DND-41 (cell line): ENCODE measurements around the gene ATF5.

Experiments
- ATAC-seq: fragments of 200-7000 bp; cut with Tn5 transposase; 3 replicates; pipeline ENCODE4 v1.9.1; 2021; ENCODE audit warnings: low read depth; ENCODE audit not compliant: insufficient read depth
- DNase-seq: peaks from one replicate; pipeline ENCODE4 v3.0.0-alpha.2; 2020
- H2AFZ ChIP-seq: 2 replicates; pipeline ENCODE4 v1.6.0; 2012; ENCODE audit warnings: low read depth, low read length
- H3K27ac ChIP-seq: 2 replicates; pipeline ENCODE4 v1.5.1; 2012; ENCODE audit warnings: low read length, inconsistent platforms
- H3K27me3 ChIP-seq: fragments of 200-600 bp; sonication (generic); 2 replicates; pipeline ENCODE4 v1.6.0; 2012; ENCODE audit warnings: low read length, mild to moderate bottlenecking, inconsistent platforms; ENCODE audit not compliant: insufficient read depth, poor library complexity
- H3K36me3 ChIP-seq: 2 replicates; pipeline ENCODE4 v1.5.1; 2012; ENCODE audit warnings: low read length, inconsistent platforms; ENCODE audit not compliant: insufficient read depth
- H3K4me1 ChIP-seq: 2 replicates; pipeline ENCODE4 v1.5.1; 2012; ENCODE audit warnings: mild to moderate bottlenecking, low read length; ENCODE audit not compliant: insufficient read depth
- H3K4me2 ChIP-seq: 2 replicates; pipeline ENCODE4 v1.6.0; 2012; ENCODE audit warnings: mild to moderate bottlenecking, moderate library complexity, low read length, inconsistent platforms; ENCODE audit not compliant: insufficient read depth
- H3K4me3 ChIP-seq, 2 experiments: fragments of 200-600 bp in 1 of 2; shearing (Covaris generic) in 1 of 2; 2 replicates each; pipeline ENCODE4 v1.5.1; 2012 to 2016; ENCODE audit warnings: inconsistent platforms in 2 of 2, low read length in 2 of 2, mild to moderate bottlenecking in 2 of 2, low read depth in 1 of 2, moderate library complexity in 1 of 2
- H3K79me2 ChIP-seq: 2 replicates; pipeline ENCODE4 v1.6.0; 2012; ENCODE audit warnings: low read length, inconsistent platforms; ENCODE audit not compliant: insufficient read depth
- H3K9ac ChIP-seq: 2 replicates; pipeline ENCODE4 v1.6.0; 2012; ENCODE audit warnings: low read depth, mild to moderate bottlenecking, inconsistent platforms, low read length, moderate library complexity
- H3K9me3 ChIP-seq: 2 replicates; pipeline ENCODE4 v1.5.1; 2012; ENCODE audit warnings: low read length, moderate library complexity, mild to moderate bottlenecking, inconsistent platforms; ENCODE audit not compliant: insufficient read depth, severe bottlenecking
- H4K20me1 ChIP-seq: 2 replicates; pipeline ENCODE4 v1.6.0; 2012; ENCODE audit warnings: low read length; ENCODE audit not compliant: insufficient read depth
- EZH2 ChIP-seq: IDR thresholded peaks from 3 replicates; pipeline ENCODE4 v1.6.1; 2012; ENCODE audit warnings: borderline replicate concordance, low read depth, mild to moderate bottlenecking, moderate library complexity, low read length, inconsistent platforms; ENCODE audit not compliant: severe bottlenecking
- TF ChIP-seq, protein P1 (sequence below): IDR thresholded peaks from 2 replicates; pipeline ENCODE4 v1.5.1; 2012; ENCODE audit warnings: borderline replicate concordance, low read length, moderate library complexity, mild to moderate bottlenecking; ENCODE audit not compliant: poor library complexity, severe bottlenecking; ENCODE audit errors: extremely low read depth

The ATF5 gene

DNA sequence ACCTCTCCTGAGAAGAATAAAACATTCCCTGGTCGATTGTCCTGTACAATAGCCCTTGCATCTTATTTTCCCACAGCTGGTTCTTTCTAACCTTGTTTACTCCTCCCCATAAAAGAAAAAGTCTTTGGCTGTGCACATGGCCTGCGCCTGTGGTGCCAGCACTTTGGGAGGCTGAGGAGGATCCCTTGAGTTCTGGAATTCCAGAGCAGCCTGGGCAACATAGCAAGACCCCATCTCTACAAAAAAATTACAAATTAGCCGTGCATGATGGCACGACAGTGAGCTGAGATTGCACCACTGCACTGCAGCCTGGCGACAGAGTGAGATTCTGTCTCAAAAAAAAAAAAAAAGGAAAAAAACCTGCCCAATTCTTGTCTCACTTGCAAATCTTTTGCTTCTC is 7.5 kb downstream of the ATF5 start:
- no peak for ATAC-seq
- no peak overlapping the region for H3K27ac ChIP-seq
- H2AFZ ChIP-seq = no peak overlapping the region
- TF ChIP-seq, protein P1, sequence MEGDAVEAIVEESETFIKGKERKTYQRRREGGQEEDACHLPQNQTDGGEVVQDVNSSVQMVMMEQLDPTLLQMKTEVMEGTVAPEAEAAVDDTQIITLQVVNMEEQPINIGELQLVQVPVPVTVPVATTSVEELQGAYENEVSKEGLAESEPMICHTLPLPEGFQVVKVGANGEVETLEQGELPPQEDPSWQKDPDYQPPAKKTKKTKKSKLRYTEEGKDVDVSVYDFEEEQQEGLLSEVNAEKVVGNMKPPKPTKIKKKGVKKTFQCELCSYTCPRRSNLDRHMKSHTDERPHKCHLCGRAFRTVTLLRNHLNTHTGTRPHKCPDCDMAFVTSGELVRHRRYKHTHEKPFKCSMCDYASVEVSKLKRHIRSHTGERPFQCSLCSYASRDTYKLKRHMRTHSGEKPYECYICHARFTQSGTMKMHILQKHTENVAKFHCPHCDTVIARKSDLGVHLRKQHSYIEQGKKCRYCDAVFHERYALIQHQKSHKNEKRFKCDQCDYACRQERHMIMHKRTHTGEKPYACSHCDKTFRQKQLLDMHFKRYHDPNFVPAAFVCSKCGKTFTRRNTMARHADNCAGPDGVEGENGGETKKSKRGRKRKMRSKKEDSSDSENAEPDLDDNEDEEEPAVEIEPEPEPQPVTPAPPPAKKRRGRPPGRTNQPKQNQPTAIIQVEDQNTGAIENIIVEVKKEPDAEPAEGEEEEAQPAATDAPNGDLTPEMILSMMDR = no peak
- no peak for TF ChIP-seq EZH2
- H4K20me1 ChIP-seq = peaks cover 25% of the 10 kb centered on the region; the same call in 1 of the 2 replicates
- no peak overlapping the region for H3K9ac ChIP-seq
- DNase-seq = no peak
- peaks cover 20% of the 10 kb centered on the region for H3K79me2 ChIP-seq
- H3K9me3 ChIP-seq = no peaks in the 10 kb centered on the region
- no peaks in the 10 kb centered on the region for H3K27me3 ChIP-seq
- H3K4me1 ChIP-seq = peaks cover 17% of the 10 kb centered on the region; the same call in 1 of the 2 replicates
- H3K4me3 ChIP-seq = no peak overlapping the region
- H3K36me3 ChIP-seq = peaks cover 19% of the 10 kb centered on the region
- H3K4me2 ChIP-seq = no peak overlapping the region

DNA sequence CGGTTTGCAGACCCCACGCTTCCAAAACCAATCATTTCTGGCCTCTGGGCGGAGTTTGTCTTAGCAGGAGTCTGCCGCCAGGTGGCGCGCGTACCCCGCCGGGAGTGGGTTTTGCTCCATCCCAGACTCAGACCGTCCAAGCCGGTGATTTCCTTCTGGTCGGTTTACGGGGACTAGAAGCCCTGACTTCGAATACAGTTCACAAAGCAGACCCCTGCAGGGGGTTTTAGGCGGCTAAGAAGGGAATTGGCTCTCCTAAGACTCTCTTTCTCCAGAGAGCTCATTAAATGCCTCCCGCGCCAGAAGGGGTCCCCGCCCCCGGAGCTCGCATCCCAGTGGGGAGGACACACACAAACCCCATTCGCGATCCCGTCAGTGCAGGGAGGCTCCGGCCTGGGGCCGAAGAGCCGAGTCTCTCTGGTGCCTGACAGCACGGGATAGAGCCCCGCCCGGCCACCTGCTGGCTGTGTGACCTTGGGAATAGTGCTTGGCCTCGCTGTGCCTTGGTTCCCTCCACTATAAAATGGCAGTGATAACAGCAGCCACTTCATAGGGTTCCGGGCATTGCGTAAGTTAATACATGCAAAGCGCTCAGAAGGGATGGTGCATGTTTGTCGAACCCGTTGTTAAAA is 8.9 kb downstream of the ATF5 start:
- Histone ChIP-seq H3K4me3 (no peak overlapping the region), H3K4me2 (peak overlapping the region; percentile 42; the same call in 1 of the 2 replicates), H2AFZ (peak overlapping the region; percentile 52; the same call in 1 of the 2 replicates), H4K20me1 (peaks cover 14% of the 10 kb centered on the region; the same call in 1 of the 2 replicates), H3K4me1 (peaks cover 8% of the 10 kb centered on the region; the same call in 1 of the 2 replicates), H3K79me2 (peaks cover 9% of the 10 kb centered on the region; the same call in 1 of the 2 replicates), H3K9ac (no peak overlapping the region), H3K9me3 (no peaks in the 10 kb centered on the region), H3K36me3 (peaks cover 8% of the 10 kb centered on the region), H3K27me3 (no peaks in the 10 kb centered on the region), H3K27ac (no peak overlapping the region)
- ATAC-seq = peak; percentile 57
- peak; percentile 71 for DNase-seq
- TF ChIP-seq, protein P1 = peak; percentile 95
- no peak for TF ChIP-seq EZH2

GRCh38 chr19:49938662-49939061 is 9.7 kb downstream of the ATF5 start:
- TF ChIP-seq, protein P1 = no peak
- TF ChIP-seq EZH2 = no peak
- Histone ChIP-seq H3K79me2 (peaks cover 2% of the 10 kb centered on the region; the same call in 1 of the 2 replicates), H2AFZ (no peak overlapping the region), H3K36me3 (peaks cover under 1% of the 10 kb centered on the region; the same call in 1 of the 2 replicates), H3K4me2 (no peak overlapping the region), H3K4me1 (peaks cover 6% of the 10 kb centered on the region; the same call in 1 of the 2 replicates), H3K27ac (no peak overlapping the region), H3K4me3 (no peak overlapping the region), H3K27me3 (no peaks in the 10 kb centered on the region), H3K9ac (no peak overlapping the region), H4K20me1 (peaks cover 6% of the 10 kb centered on the region; the same call in 1 of the 2 replicates), H3K9me3 (no peaks in the 10 kb centered on the region)
- ATAC-seq = no peak
- DNase-seq = no peak
